Lower lobe of right lung (tissue), 2 donors: ENCODE data around the gene LPP. TPM values are rescaled to one million over a fixed set of nuclear protein-coding genes. Genes with fewer than 3 reads are reported as not detected.

Experiments used
- ATAC-seq, 2 donors: fragments of 200-7000 bp; cut with Tn5 transposase; one replicate each; pipeline ENCODE4 v1.9.1; 2020 to 2022; ENCODE audit warnings: mild to moderate bottlenecking in 2 of 2, moderate library complexity in 2 of 2
- DNase-seq: peaks from one replicate; pipeline ENCODE4 v3.0.0-alpha.2; 2020
- H3K27ac ChIP-seq: fragments of 200-600 bp; one replicate; pipeline ENCODE4 v1.8.0; 2022
- H3K27me3 ChIP-seq: fragments of 200-600 bp; one replicate; pipeline ENCODE4 v1.8.0; 2022; ENCODE audit warnings: low read depth
- H3K36me3 ChIP-seq: fragments of 200-600 bp; one replicate; pipeline ENCODE4 v1.8.0; 2022; ENCODE audit warnings: mild to moderate bottlenecking
- H3K4me1 ChIP-seq: fragments of 200-600 bp; one replicate; pipeline ENCODE4 v1.8.0; 2022
- H3K4me3 ChIP-seq: fragments of 200-600 bp; one replicate; pipeline ENCODE4 v1.8.0; 2022; ENCODE audit warnings: mild to moderate bottlenecking
- H3K9me3 ChIP-seq: fragments of 200-600 bp; one replicate; pipeline ENCODE4 v1.8.0; 2022
- intact Hi-C: fragments of 100-400 bp; cut with DNase I; formaldehyde crosslinking; loops from one replicate; pipeline ENCODE4 v1.11.0; 2022
- total RNA-seq: library from RNA; stranded (reverse); fragmentation: NEBNext Ultra II Directional; extraction: Animal tissue kit (Norgen Biotek cat#: 25700); gene quantifications from one replicate; pipeline ENCODE4 v1.2.1, GENCODE V29; 2021
- TF ChIP-seq, protein P1 (sequence below): fragments of 200-600 bp; IDR thresholded peaks from one replicate; pipeline ENCODE4 v1.8.0; 2022; ENCODE audit warnings: antibody characterized with exemption, mild to moderate bottlenecking
- donor health status: DM: no; HTN: yes; CAD: no; lungs with severe emphysema.

LPP gene
- total RNA-seq, 1 donor from 2014 or later = 180 TPM

DNA sequence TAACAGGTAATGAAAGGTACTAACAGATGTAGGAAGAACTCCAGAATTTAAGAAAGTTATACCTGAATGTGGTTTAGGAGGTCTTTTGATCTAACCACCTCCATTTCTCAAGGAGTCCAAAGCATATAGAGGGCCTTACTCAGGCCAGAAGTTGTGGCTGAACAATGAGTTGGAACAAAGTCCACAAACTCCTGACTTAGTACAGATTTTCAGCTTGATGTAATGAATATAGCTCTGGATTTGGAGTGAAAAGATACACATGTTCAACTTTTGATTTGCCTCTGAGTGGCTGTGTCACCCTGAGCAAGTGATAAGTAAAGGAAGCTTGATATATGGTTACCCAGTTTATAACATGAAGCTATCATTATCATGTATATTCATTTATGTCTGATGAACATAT, 390.1 kb downstream of the LPP start:
- Histone ChIP-seq H3K4me3 (no peak overlapping the region), H3K4me1 (no peaks in the 10 kb centered on the region), H3K36me3 (no peaks in the 10 kb centered on the region), H3K9me3 (no peaks in the 10 kb centered on the region), H3K27ac (no peak overlapping the region), H3K27me3 (no peaks in the 10 kb centered on the region)
- intact Hi-C loops = no loop called here
- TF ChIP-seq, protein P1, sequence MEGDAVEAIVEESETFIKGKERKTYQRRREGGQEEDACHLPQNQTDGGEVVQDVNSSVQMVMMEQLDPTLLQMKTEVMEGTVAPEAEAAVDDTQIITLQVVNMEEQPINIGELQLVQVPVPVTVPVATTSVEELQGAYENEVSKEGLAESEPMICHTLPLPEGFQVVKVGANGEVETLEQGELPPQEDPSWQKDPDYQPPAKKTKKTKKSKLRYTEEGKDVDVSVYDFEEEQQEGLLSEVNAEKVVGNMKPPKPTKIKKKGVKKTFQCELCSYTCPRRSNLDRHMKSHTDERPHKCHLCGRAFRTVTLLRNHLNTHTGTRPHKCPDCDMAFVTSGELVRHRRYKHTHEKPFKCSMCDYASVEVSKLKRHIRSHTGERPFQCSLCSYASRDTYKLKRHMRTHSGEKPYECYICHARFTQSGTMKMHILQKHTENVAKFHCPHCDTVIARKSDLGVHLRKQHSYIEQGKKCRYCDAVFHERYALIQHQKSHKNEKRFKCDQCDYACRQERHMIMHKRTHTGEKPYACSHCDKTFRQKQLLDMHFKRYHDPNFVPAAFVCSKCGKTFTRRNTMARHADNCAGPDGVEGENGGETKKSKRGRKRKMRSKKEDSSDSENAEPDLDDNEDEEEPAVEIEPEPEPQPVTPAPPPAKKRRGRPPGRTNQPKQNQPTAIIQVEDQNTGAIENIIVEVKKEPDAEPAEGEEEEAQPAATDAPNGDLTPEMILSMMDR = no peak
- ATAC-seq (no peak), DNase-seq (no peak)

DNA sequence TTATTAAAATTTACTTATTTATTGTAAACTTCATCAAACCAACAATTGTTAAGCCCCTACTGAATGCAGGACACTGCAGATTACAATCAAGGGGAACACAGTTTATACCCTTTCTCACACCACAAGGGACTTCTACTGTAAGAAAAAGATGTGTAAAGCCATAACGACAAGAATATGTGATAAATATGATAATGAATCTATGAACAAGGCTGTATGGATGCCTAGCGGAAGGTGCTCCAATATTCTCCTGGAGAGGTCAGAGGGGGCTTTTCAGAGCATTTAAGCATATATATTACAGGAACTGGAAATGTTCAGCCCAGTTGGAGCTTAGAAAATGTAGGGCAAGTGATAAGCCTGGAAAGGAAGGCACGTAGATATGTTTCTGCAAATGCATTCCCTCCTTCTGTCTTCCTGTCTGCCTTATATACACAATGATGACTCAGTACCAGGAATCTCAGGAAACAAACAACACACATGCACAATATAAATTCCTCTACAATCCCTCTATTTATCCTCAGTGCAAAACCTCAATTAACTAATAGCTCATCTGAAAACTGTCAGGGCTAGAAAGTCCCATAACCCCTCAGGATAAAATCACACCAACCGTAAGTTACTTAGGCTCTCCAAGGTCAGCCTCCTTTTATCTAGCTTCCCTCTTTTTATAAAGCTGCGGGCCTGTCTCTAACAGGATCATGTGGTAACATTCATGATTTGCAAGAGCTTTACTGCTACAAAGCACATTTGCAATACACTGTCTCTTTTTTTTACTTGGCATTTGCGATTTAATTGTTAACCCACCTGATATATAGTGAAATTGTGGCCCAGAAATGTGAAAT, 393.1 kb downstream of the LPP start:
- TF ChIP-seq, protein P1 = no peak
- intact Hi-C loops = no loop called here

DNA sequence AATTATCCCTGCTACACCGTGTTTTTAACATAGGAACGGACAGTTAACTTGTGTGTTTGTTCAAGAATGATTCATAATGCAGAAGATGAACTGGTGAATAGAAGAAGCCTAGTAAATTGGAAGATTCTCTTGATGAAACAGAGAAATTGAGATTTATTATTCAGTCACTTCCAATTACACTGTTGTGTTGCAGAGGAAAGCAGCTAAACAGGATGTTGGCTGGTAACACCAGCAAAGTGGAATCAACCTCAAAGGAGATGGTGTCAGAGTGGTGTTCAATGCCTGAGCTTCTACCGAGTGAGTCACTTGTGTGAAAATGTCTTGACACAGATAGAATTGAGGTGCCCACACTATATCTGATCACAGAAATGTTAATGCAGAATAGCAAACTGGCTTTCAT, 399.6 kb downstream of the LPP start:
- Histone ChIP-seq H3K9me3 (no peaks in the 10 kb centered on the region), H3K4me1 (peaks cover 11% of the 10 kb centered on the region), H3K36me3 (no peaks in the 10 kb centered on the region), H3K4me3 (no peak overlapping the region), H3K27ac (no peak overlapping the region), H3K27me3 (no peaks in the 10 kb centered on the region)
- intact Hi-C loops = no loop called here
- ATAC-seq = peak; percentile 52 to 60
- no peak for DNase-seq
- TF ChIP-seq, protein P1 = no peak

More for the DNA sequence above, 393.1 kb downstream of the LPP start:
- H3K4me1 ChIP-seq = no peaks in the 10 kb centered on the region
- no peak for DNase-seq
- H3K27me3 ChIP-seq = no peaks in the 10 kb centered on the region
- no peaks in the 10 kb centered on the region for H3K36me3 ChIP-seq
- no peak overlapping the region for H3K4me3 ChIP-seq
- no peak overlapping the region for H3K27ac ChIP-seq
- no peaks in the 10 kb centered on the region for H3K9me3 ChIP-seq
- no peak for ATAC-seq

DNA sequence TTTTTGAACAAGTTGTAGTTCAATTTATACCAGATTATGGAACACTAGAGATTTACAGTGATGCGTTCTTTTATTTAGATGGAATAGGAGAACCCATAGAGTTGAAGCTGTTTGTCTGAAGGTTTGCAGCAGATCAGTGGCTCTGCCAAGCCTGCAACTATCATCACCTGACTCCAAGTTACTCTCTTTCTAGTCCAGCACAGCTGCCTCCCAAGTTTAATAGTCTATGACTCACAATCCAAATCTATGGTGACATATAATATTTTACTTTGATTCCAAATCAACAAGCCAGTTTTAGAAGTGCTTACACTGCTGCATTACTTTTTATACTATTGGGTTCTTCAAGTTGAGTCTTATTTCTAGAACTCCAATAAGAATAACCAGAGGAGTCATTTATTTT, 400.4 kb downstream of the LPP start:
- Histone ChIP-seq H3K4me3 (no peak overlapping the region), H3K4me1 (peaks cover 16% of the 10 kb centered on the region), H3K36me3 (no peaks in the 10 kb centered on the region), H3K27me3 (no peaks in the 10 kb centered on the region), H3K27ac (no peak overlapping the region), H3K9me3 (no peaks in the 10 kb centered on the region)
- intact Hi-C loops = no loop called here
- TF ChIP-seq, protein P1 = no peak
- DNase-seq = no peak
- ATAC-seq = no peak

DNA sequence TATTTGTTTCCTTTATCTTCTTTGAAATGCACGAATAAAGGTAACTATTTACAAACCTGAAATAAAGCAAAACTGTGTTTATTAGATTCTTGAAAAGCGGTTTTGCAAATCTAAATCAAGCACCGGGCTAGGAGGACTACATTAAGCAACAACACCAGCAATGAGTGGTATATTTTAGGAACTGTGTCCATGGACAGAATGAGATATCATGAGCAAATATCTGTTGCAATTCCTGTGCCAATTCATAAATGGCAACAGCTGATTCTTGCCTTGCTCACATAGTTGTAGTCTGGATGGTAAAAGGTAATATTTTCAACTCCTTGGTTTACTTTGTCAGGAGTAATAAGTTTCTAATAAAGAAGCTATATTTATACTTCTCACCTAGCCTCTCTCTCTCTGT, 403.3 kb downstream of the LPP start:
- H3K27me3 ChIP-seq = no peaks in the 10 kb centered on the region
- ATAC-seq (no peak), DNase-seq (no peak)
- TF ChIP-seq, protein P1 = no peak
- intact Hi-C loops = no loop called here
- no peaks in the 10 kb centered on the region for H3K9me3 ChIP-seq
- peaks cover 21% of the 10 kb centered on the region for H3K4me1 ChIP-seq
- H3K36me3 ChIP-seq = no peaks in the 10 kb centered on the region
- no peak overlapping the region for H3K27ac ChIP-seq
- H3K4me3 ChIP-seq = no peak overlapping the region
